GM20000 (cell line): ENCODE measurements around the gene TNIP1.

Source experiments
- DNase-seq: peaks from one replicate; pipeline ENCODE4 v3.0.0; 2012; ENCODE audit warnings: low spot score
- CTCF ChIP-seq: IDR thresholded peaks from 2 replicates; pipeline ENCODE4 v1.5.1; 2012; ENCODE audit warnings: mild to moderate bottlenecking, control low read depth; ENCODE audit errors: extremely low read depth, missing control alignments

TNIP1 gene

GRCh38 chr5:151029179-151030055 lies 51.4 kb downstream of the TNIP1 start:
- TF ChIP-seq CTCF, result no peak
- no peak for DNase-seq

GRCh38 chr5:151028717-151029116 lies 52.1 kb downstream of the TNIP1 start:
- TF ChIP-seq CTCF, result no peak
- no peak for DNase-seq

GRCh38 chr5:151027961-151028479 lies 52.8 kb downstream of the TNIP1 start:
- DNase-seq, result no peak
- no peak for TF ChIP-seq CTCF

GRCh38 chr5:151026679-151027078 lies 54.2 kb downstream of the TNIP1 start:
- TF ChIP-seq CTCF, result no peak
- DNase-seq, result no peak

GRCh38 chr5:151026088-151026487 lies 54.7 kb downstream of the TNIP1 start:
- no peak for TF ChIP-seq CTCF
- DNase-seq, result no peak

- TF ChIP-seq CTCF, result no peak
These were observed 55.6 kb downstream of the TNIP1 start for GRCh38 chr5:151025250-151025606.

GRCh38 chr5:151024440-151025249 lies 56.2 kb downstream of the TNIP1 start:
- no peak for TF ChIP-seq CTCF
- DNase-seq, result no peak

More at GRCh38 chr5:151025250-151025606, 55.6 kb downstream of the TNIP1 start:
- DNase-seq, result no peak
